Measurements from ENCODE around the gene TOR2A. TPM values are rescaled to one million over a fixed set of nuclear protein-coding genes. Genes with fewer than 3 reads are reported as not detected.
"Not testable (repeated sequence)": the region's sequence is repeated elsewhere in the genome, so short reads cannot be mapped to it uniquely, and the experiment has no call there.

TOR2A gene
- total RNA-seq (2014; rRNA removed; shearing (Covaris generic)), result 5.3 and 18.9 TPM in 2 replicates

- peak; percentile 100 for DNase-seq (ENCODE audit: low read depth)
Observed at GRCh38 chr9:127734747-127735529, at the start of gene TOR2A. Gene TOR2A (minus strand): TSS chr9:127735294. CDS start chr9:127735270, 24 bp downstream.

GRCh38 chr9:127783111-127784008 lies 48.3 kb upstream of the TOR2A start:
- DNase-seq (ENCODE audit: low read depth), result no peak

GRCh38 chr9:127781806-127782205 lies 46.7 kb upstream of the TOR2A start:
- no peak for DNase-seq (ENCODE audit: low read depth)

- not testable (repeated sequence) for DNase-seq (ENCODE audit: low read depth)
Observed at GRCh38 chr9:127780909-127781308, 45.8 kb upstream of the TOR2A start.

GRCh38 chr9:127780126-127780885 lies 45.2 kb upstream of the TOR2A start:
- no peak for DNase-seq (ENCODE audit: low read depth)

GRCh38 chr9:127779136-127779981 lies 44.3 kb upstream of the TOR2A start:
- no peak for DNase-seq (ENCODE audit: low read depth)

- no peak for DNase-seq (ENCODE audit: low read depth)
Observed at GRCh38 chr9:127778280-127779135, 43.4 kb upstream of the TOR2A start, which contains the start of gene SH2D3C. Gene SH2D3C (minus strand): TSS chr9:127778666. CDS start chr9:127778627, 39 bp downstream.

- no peak for DNase-seq (ENCODE audit: low read depth)
Observed at GRCh38 chr9:127777368-127777980, 42.4 kb upstream of the TOR2A start.

- no peak for DNase-seq (ENCODE audit: low read depth)
Observed at GRCh38 chr9:127776924-127777289, 41.8 kb upstream of the TOR2A start.

- no peak for DNase-seq (ENCODE audit: low read depth)
Observed at GRCh38 chr9:127776195-127776923, 41.3 kb upstream of the TOR2A start.

- DNase-seq (ENCODE audit: low read depth), result no peak
Observed at GRCh38 chr9:127773981-127774380, 38.9 kb upstream of the TOR2A start.

GRCh38 chr9:127773272-127773671 lies 38.2 kb upstream of the TOR2A start:
- DNase-seq (ENCODE audit: low read depth), result no peak

GRCh38 chr9:127772603-127773002 lies 37.5 kb upstream of the TOR2A start:
- DNase-seq (ENCODE audit: low read depth), result no peak

GRCh38 chr9:127771570-127772189 lies 36.6 kb upstream of the TOR2A start:
- DNase-seq (ENCODE audit: low read depth), result no peak

GRCh38 chr9:127770905-127771569 lies 35.9 kb upstream of the TOR2A start:
- DNase-seq (ENCODE audit: low read depth), result peak; percentile 100

- DNase-seq (ENCODE audit: low read depth), result no peak
Observed at GRCh38 chr9:127770583-127770904, 35.5 kb upstream of the TOR2A start.

GRCh38 chr9:127769929-127770582 lies 35.0 kb upstream of the TOR2A start:
- DNase-seq (ENCODE audit: low read depth), result no peak
